HCT116 (cell line): ENCODE data around the gene ERBB2.

Source experiments
- EZH2 ChIP-seq: fragments of 200-600 bp; sonication (generic); IDR thresholded peaks from 2 replicates; pipeline ENCODE4 v1.6.1; 2017; ENCODE audit warnings: antibody characterized with exemption, mixed run types
- EZH2phosphoT487 ChIP-seq: fragments of 200-600 bp; IDR thresholded peaks from 2 replicates; pipeline ENCODE4 v1.6.1; 2018; ENCODE audit warnings: antibody characterized with exemption, borderline replicate concordance
- POLR2A ChIP-seq: IDR thresholded peaks from 2 replicates; pipeline ENCODE4 v1.7.0; 2011; ENCODE audit warnings: borderline replicate concordance; ENCODE audit not compliant: insufficient read depth, insufficient read length; ENCODE audit errors: extremely low read depth
- POLR2AphosphoS5 ChIP-seq: IDR thresholded peaks from 2 replicates; pipeline ENCODE4 v1.6.1; 2011; ENCODE audit warnings: mild to moderate bottlenecking, low read depth, low read length, moderate library complexity
- SP1 ChIP-seq: IDR thresholded peaks from 2 replicates; pipeline ENCODE4 v1.6.1; 2012; ENCODE audit warnings: low read depth
- ZNF274 ChIP-seq: fragments of 200-500 bp; sonication (Bioruptor generic); IDR thresholded peaks from 2 replicates; pipeline ENCODE4 v1.6.1; 2014; ENCODE audit warnings: mild to moderate bottlenecking, low read depth, low read length, inconsistent platforms
- TF ChIP-seq, protein P1 (sequence below), 3 experiments: fragments of 200-600 bp in 1 of 3; sonication (generic) in 1 of 3; IDR thresholded peaks in 2 of 3; conservative IDR thresholded peaks in 1 of 3; 2 replicates each; pipeline ENCODE4 v1.5.1; 2012 to 2017; ENCODE audit warnings: low read depth in 2 of 3, low read length in 2 of 3, antibody characterized with exemption in 1 of 3, borderline replicate concordance in 1 of 3, control low read depth in 1 of 3, mild to moderate bottlenecking in 1 of 3, mixed read lengths in 1 of 3, mixed run types in 1 of 3, moderate library complexity in 1 of 3; ENCODE audit not compliant: insufficient read depth in 1 of 3
- TF ChIP-seq, protein P2 (sequence below): IDR thresholded peaks from 2 replicates; pipeline ENCODE4 v1.6.1; 2012
- TF ChIP-seq, protein P3 (sequence below): IDR thresholded peaks from 2 replicates; pipeline ENCODE4 v1.6.1; 2012
- TF ChIP-seq, protein P4 (sequence below): IDR thresholded peaks from 2 replicates; pipeline ENCODE4 v1.6.1; 2012; ENCODE audit warnings: low read depth
- TF ChIP-seq, protein P5 (sequence below): IDR thresholded peaks from 2 replicates; pipeline ENCODE4 v1.6.1; 2011; ENCODE audit warnings: mild to moderate bottlenecking, low read length, moderate library complexity; ENCODE audit not compliant: insufficient replicate concordance; ENCODE audit errors: extremely low read depth

DNA sequence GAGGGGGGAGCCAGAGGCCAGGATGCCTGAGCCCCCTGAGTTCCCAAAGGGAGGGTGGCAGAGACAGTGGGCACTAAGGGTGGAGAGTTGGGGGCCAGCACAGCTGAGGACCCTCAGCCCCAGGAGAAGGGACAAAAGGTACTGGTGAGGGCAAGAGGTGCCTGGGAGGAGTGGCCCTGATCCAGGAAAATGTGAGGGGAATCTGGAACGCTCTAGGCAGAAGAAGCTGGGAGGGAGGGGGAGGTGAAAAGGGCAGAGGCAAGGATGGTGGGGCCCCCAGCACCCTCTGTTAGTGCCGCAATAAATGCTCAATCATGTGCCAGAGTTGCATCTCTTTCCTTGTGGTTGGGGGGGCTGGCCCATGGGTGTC, 33.6 kb upstream of the ERBB2 start:
- TF ChIP-seq POLR2AphosphoS5: no peak
- TF ChIP-seq, protein P1, sequence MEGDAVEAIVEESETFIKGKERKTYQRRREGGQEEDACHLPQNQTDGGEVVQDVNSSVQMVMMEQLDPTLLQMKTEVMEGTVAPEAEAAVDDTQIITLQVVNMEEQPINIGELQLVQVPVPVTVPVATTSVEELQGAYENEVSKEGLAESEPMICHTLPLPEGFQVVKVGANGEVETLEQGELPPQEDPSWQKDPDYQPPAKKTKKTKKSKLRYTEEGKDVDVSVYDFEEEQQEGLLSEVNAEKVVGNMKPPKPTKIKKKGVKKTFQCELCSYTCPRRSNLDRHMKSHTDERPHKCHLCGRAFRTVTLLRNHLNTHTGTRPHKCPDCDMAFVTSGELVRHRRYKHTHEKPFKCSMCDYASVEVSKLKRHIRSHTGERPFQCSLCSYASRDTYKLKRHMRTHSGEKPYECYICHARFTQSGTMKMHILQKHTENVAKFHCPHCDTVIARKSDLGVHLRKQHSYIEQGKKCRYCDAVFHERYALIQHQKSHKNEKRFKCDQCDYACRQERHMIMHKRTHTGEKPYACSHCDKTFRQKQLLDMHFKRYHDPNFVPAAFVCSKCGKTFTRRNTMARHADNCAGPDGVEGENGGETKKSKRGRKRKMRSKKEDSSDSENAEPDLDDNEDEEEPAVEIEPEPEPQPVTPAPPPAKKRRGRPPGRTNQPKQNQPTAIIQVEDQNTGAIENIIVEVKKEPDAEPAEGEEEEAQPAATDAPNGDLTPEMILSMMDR (IDR thresholded peaks at IDR 0.05 in 2 of 3, conservative IDR thresholded peaks at IDR 0.05 in 1 of 3; ENCODE audit: borderline replicate concordance in 1 of 3, insufficient read depth in 1 of 3, low read depth in 2 of 3, low read length in 2 of 3): no peak
- TF ChIP-seq ZNF274: no peak
- TF ChIP-seq, protein P2, sequence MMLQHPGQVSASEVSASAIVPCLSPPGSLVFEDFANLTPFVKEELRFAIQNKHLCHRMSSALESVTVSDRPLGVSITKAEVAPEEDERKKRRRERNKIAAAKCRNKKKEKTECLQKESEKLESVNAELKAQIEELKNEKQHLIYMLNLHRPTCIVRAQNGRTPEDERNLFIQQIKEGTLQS: no peak
- no peak for TF ChIP-seq EZH2phosphoT487
- TF ChIP-seq SP1: no peak
- TF ChIP-seq, protein P3, sequence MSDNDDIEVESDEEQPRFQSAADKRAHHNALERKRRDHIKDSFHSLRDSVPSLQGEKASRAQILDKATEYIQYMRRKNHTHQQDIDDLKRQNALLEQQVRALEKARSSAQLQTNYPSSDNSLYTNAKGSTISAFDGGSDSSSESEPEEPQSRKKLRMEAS: no peak
- TF ChIP-seq POLR2A: no peak
- TF ChIP-seq, protein P4, sequence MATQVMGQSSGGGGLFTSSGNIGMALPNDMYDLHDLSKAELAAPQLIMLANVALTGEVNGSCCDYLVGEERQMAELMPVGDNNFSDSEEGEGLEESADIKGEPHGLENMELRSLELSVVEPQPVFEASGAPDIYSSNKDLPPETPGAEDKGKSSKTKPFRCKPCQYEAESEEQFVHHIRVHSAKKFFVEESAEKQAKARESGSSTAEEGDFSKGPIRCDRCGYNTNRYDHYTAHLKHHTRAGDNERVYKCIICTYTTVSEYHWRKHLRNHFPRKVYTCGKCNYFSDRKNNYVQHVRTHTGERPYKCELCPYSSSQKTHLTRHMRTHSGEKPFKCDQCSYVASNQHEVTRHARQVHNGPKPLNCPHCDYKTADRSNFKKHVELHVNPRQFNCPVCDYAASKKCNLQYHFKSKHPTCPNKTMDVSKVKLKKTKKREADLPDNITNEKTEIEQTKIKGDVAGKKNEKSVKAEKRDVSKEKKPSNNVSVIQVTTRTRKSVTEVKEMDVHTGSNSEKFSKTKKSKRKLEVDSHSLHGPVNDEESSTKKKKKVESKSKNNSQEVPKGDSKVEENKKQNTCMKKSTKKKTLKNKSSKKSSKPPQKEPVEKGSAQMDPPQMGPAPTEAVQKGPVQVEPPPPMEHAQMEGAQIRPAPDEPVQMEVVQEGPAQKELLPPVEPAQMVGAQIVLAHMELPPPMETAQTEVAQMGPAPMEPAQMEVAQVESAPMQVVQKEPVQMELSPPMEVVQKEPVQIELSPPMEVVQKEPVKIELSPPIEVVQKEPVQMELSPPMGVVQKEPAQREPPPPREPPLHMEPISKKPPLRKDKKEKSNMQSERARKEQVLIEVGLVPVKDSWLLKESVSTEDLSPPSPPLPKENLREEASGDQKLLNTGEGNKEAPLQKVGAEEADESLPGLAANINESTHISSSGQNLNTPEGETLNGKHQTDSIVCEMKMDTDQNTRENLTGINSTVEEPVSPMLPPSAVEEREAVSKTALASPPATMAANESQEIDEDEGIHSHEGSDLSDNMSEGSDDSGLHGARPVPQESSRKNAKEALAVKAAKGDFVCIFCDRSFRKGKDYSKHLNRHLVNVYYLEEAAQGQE: no peak
- TF ChIP-seq, protein P5, sequence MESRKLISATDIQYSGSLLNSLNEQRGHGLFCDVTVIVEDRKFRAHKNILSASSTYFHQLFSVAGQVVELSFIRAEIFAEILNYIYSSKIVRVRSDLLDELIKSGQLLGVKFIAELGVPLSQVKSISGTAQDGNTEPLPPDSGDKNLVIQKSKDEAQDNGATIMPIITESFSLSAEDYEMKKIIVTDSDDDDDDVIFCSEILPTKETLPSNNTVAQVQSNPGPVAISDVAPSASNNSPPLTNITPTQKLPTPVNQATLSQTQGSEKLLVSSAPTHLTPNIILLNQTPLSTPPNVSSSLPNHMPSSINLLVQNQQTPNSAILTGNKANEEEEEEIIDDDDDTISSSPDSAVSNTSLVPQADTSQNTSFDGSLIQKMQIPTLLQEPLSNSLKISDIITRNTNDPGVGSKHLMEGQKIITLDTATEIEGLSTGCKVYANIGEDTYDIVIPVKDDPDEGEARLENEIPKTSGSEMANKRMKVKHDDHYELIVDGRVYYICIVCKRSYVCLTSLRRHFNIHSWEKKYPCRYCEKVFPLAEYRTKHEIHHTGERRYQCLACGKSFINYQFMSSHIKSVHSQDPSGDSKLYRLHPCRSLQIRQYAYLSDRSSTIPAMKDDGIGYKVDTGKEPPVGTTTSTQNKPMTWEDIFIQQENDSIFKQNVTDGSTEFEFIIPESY: no peak
- TF ChIP-seq EZH2: no peak
